NOMO-1 treated with dmso at 0.1 percent for 144 hours (cell line): ENCODE data around the gene PAPOLG.
"Not testable (repeated sequence)": the region's sequence is repeated elsewhere in the genome, so short reads cannot be mapped to it uniquely, and the experiment has no call there.

Experiments used
- DNase-seq: peaks from one replicate; lab custom pipeline; 2025; ENCODE audit not compliant: unreplicated experiment; lab: John Stamatoyannopoulos, UW

The PAPOLG gene

DNA sequence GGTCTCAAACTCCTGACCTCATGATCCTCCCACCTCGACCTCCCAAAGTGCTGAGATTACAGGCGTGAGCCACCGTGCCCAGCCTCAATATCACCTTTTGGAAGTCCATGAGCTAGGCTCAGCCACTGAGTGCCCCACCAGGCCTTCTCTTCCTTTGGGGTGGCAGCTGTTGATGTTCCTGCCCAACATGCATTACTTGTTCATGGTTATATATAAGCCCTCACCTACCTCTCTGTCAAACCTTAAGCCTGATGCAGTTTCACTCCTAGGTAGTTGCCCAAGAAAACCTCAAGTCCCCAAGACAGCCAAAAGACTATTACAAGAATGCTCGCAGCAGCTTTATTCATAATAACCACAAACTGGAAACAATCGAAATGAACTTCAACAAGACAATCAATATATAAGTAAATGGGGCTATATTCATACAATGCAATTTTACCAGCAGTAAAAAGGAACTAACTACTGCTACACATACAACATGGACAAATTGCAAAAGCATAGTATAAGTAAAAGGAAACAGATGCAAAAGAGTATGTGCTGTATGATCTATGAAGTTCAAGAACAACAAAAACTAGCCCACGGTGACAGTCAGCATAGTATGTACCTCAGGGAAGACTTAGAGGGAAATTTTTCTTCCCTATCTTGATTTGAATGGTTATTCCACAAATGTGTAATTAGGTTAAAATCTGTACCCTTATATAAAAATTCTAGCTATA, 65.7 kb downstream of the PAPOLG start:
- no peak for DNase-seq

DNA sequence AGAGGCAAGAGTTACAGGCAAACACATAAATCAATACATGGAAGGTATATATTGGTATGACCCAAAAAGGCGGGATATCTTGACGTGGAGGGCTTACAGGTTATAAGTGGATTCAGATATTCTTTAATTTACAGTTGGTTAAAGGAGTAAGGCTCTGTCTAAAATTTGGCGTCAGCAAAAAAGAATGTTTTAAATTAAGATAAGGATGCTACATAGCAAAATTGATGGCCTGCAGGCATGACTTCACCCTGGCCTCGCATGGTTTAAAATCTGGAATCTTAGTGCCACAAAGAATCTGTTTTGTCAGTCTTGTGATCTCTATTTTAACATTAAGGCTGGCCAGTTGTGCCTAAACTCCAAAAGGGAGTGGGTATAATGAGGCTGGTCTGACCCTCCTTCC, 66.9 kb downstream of the PAPOLG start:
- no peak for DNase-seq

DNA sequence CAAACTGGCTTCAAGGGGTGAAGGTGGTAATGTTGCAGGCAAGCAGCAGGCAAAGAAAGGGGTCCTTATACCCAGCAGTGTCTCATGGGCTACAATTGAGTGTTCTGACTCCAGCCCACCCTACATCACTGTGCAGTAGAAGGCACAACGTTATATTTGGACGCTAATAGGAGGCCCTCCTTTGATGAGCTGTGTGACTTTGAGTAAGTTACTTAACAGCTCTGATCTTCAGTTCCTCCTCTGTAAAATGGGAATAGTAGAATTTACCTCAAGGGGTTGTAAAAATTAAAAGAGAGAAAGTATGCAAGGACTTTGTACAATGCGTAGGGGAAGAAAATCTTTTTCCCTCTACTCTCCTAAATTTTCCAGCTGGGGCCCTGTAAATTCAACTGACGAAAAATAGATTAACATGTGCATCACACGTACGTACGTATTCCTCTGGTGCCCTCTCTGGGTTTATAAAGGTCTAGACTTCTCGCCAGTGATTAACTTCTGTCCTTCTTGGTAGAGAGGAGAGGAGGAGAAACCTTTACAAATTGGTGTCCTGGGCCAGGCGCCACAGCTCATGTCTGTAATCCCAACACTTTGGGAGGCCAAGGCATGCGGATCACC, 67.7 kb downstream of the PAPOLG start:
- no peak for DNase-seq

DNA sequence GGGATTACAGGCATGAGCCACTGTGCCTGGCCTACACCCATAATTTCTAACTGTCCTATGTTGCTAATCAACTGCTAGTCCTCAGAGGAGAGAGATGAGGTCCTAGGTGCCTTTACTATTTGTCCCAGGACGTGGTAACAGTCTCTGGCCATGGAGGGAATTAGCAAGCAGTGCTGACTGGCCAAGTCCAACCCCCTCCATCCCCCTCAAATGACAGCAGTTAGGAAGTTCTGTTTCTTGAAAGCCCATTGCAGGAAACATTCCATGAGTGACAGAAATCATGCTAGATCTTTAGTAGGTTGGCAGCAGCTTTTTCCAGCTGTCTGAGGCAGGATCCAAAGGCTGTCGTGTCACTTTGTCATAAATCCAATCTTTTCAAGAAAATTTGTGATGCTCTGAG, 69.6 kb downstream of the PAPOLG start:
- DNase-seq: no peak

DNA sequence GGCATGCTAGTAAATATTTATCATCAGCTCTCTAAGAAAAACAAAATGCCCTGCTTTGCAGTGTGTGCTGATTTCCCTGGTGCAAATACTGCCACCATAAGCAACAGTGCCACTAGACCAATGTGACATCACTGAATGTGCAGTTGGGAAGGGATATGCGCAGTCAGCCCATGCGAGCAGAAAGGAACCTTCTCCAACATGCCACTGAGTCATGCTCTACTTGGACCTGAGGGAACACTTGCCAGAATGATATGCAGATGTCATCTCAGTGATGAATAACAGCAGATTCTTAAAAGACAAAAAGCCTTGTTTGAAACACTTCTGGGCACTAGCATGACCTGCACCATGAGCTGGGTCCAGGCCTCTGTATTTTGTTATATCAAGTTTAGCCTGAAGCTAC, 70.0 kb downstream of the PAPOLG start:
- DNase-seq: no peak

DNA sequence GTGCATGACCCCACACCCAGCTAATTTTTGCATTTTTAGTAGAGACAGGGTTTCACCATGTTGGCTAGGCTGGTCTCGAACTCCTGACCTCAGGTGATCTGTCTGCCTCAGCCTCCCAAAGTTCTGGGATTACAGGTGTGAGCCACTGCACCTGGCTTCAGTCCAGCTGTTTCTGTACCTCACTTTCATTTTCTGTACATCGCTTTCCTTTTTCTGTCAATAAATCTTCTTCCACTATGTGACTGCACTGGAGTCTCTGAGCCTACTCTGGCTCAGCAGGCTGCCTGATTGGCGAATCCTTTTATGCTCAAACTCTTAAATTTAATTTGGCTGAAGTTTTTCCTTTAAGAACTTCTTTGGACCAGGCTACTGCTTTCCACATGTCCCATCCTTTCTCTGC, 70.8 kb downstream of the PAPOLG start:
- DNase-seq: not testable (repeated sequence)

DNA sequence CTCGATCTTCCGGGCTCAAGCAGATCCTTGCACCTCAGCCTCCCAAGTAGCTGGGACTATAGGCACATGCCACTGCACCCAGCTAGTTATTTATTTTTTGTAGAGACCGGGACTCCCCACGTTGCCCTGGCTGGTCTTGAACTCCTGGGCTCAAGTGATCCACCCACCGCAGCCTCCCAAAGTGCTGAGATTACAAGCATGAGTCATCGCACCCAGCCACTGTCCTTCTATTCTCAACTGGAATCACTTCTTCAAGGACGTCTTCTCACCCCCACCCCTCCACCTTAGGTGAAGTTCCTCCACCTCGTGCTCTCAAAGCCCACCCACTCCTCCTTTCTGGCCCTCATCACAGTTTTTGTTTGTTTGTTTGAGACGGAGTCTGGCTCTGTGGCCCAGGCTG, 71.3 kb downstream of the PAPOLG start:
- no peak for DNase-seq

DNA sequence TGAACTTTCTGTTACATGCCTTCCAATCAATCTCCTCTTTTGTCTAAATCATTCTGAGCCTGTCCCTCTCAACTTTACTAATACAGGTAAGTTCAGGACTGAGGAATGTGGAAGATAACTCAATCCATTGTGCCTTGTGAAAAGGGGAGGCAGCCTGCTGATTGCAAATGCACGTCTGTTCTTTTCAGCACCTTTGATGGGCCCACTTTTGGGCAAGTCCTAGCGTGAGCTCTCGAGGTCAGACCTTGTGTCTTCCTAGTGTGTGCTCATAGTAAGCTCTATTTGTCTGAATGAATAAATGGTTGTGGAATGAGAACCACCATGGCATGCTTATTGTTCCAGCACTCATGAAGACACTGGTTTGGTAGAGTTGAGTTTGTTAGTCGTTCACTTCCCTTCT, 74.9 kb downstream of the PAPOLG start:
- no peak for DNase-seq

DNA sequence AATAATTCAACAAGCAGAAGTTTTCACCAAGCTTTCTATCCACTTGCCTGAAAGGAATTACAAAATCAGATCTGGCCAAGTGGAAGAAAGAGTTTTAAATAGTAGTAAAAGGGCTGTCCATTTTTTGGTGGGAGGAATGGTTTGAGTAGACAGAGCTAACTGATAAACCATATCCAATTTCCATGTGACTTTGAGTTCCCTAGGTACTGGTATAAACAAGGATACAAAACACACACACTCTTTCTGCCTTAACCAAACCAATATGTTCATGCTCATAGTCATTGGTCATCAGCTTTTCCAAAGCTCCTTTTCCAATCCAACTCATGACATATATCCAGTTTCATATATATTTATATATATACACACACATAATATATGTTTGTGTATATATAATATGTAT, 75.9 kb downstream of the PAPOLG start:
- no peak for DNase-seq

DNA sequence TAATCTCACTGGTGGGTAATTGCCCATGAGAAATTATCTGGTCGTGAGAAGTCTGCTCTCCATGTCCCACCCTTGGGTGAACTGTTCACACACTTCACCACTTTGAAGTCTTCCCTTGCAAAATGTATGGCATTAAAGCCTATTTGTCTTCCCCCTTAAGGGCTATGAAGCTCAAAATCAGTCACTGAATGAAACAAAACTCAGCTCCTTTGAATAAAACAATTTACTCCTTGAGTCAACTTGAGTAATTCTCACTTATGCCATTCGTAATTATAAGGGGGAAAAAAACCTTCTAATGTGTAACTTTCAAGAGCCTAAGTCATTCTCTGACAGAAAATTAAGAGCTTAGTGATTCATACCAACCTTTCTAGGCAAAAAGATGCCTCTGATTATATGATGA, 76.6 kb downstream of the PAPOLG start:
- no peak for DNase-seq

DNA sequence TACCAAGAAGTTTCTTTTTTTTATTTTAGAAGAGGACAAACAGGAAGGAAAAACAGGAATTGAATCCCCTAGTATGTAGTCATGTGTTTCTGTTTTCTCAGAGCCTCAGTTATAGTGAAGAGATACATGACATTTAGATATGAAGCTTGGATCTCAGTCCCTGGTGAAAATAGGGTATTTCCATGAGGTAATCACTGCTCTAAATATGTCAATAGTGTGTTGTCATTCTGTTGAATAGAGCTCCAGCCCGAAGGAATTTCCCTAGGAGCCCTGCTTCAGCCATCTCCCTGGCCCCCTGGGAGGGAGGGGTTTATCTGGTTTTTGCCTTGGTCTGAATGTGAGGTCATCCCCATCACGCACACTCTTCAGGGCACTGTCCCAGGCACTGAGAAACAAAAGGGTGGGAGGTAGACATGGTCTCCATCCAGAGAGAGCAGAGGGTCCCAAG, 78.2 kb downstream of the PAPOLG start:
- no peak for DNase-seq

DNA sequence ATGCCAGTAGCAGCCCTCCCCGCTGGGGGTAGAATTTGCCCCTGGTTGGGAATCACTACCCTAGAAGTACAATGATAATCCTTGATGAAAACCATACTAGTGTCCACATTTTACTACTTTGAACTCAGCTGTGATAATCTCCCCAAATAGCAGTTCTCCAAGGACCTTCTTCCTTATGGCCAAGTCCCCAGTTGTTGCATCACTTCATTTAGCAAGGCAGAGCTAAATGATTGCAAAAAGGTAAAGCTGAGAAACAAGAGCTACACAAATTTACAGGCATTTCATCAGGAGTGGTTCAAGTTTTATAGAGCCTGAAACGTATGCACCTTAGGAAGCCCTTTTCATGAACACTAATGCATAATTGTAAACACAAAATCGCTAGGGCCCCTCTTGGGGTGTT, 80.4 kb downstream of the PAPOLG start:
- no peak for DNase-seq

DNA sequence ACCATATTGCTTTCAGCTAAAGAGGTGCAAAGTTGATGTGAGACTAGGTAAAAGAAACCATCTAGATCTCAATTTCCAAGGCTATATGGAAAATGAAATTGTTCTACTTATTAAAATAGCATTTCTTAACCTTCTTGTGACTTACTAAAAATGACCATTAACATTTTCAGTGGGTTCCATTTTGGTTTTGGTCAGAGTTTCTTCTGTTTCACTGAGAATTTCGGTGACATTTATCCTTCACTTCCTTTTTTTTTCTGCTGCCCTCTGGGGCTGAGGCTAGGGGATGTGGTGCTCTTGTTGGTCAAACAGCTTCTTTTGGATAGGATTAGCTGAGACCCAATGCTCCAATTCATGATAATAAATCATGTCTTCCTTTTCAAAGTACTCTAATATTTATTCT, 81.1 kb downstream of the PAPOLG start:
- no peak for DNase-seq

DNA sequence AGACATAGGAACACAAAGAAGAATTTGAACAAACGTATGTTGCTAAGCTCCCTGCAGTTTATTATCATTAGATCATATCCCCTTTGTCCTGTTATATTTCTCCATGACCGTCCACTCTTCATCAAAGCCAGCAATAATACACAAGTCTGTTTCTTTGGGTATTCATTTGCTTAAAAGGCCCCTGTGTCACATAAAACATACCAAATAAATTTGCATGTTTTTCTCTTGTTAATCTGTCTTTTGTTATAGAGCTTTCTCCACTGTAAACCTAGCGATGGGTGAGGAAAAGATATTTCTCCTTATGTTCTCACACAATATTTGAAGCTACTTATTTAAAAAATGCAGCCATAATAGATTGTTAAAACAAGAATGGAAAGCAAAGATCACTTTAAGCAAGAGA, 82.4 kb downstream of the PAPOLG start:
- no peak for DNase-seq

DNA sequence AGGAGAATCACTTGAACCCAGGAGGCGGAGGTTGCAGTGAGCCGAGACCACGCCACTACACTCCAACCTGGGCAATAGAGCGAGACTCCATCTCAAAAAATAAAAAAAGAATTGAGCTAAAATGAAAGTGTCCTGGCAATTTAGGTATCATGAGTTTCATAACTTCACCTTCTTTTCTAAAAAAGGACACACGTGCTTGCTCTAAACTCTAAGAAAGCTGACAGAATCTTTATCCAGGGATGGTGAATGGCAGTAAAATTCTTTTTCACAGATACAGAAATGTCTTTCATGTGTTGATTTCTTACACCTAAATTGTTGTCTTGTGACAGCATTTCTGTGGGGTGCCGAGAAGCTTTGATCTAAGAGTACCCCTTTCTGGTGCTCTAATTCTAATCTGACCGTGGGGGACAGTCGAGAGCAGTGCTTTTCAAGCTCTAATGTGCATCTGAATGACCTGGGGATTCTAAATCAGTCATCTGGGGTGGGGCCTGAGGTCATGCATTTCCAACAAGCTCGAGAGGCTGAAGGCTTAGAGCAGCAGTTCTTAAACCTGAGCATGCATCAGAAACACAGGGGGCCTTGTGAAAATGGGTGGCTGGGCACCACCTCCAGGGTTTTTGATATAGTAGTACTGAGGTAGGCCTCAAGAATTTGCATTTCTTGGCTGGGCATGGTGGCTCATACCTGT, 83.2 kb downstream of the PAPOLG start:
- no peak for DNase-seq

DNA sequence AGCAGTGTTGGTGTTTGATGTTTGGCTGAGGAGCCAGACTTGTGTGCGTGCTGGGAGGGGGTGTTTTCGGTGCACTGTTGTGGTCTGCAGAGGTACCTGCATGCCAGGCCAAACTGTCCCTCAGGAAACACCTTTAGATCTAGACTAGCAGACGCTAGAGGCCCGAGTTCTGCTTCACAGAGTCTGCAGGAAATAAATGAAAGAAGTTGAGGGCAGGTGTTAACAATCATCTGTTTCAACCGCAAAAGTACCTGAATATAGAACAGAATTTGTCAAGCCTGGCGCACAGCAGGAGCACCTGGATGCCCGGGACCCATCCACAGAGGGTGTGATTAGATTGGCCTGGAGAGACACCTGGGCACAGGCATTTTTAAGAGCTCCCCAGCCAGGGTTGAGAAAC, 84.8 kb downstream of the PAPOLG start:
- DNase-seq: no peak

DNA sequence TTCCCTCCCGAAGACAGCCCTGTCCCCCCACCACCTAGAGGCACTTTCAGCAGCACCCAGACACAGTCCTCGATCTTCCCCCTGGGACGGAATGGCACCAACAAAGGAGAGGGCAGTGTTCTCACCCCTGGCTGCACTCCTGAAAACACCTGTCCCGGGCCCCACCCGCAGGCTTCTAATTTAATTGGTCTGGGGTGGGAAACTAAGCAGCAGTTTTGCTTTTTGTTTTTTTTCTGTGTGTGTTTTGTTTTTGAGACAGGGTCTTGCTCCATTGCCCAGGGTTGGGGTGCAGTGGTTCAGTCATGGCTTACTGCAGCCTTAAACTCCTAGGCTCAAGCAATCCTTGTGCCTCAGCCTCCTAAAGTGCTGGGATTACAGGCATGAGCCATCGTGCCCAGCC, 86.9 kb downstream of the PAPOLG start:
- no peak for DNase-seq

DNA sequence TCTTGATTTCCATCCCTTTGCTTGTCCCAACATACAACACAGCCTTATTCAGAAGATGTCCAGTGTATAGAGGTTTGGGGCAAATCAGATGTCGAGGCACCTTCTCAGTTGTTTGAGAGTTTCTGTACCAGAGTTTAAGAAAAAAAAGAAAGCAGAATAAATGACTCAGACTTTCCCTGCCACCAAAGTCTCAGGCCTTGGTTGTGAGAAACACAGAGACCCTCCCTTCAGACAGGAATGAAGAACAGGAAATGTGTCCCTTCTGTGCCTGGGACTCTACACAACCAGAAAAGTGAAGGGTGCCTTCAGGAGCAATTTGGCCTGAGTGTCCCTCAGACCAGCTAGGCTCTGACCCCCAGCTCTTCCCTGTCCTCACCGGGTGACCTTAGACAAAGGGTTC, 88.0 kb downstream of the PAPOLG start:
- no peak for DNase-seq

DNA sequence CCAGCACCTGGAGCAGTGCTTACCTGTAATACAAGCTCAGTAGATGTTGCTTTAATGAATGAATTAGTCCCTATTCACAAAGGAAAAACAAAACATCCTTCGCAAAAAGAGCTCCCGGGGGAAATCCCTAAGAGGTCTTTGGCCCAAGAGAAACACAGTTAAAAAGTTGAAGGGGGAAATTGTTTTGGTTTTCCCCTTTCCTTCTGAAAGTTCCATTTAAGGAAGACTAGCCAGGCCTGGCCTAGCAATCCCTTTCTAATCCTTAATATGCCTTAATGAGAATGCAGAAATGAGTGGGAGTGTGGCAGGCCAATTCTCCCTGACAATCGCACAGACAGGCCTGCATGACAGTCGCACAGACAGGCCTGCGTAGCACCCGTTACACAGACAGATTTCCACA, 91.8 kb downstream of the PAPOLG start:
- no peak for DNase-seq
